Activated naive CD4-positive, alpha-beta T cell treated with anti-CD3 and anti-CD28 coated beads for 36 hours (primary cell): ENCODE measurements around the gene AMD1. TPM values are rescaled to one million over a fixed set of nuclear protein-coding genes. Genes with fewer than 3 reads are reported as not detected.

Experiments
- CTCF ChIA-PET: fragments of 350-600 bp; sonication (Branson Sonifier 250); formaldehyde crosslinking; loops from one replicate; lab custom pipeline; 2021; ENCODE audit warnings: antibody characterized with exemption; lab: Charles Lee
- DNase-seq: peaks from one replicate; pipeline ENCODE4 v3.0.0-alpha.2; 2020
- H3K27ac Mint-ChIP-seq: one replicate; pipeline ENCODE4 v1.8.0; 2021; ENCODE audit warnings: mild to moderate bottlenecking, mixed read lengths
- H3K27me3 Mint-ChIP-seq: one replicate; pipeline ENCODE4 v1.8.0; 2021; ENCODE audit warnings: low read depth, mixed read lengths
- H3K36me3 Mint-ChIP-seq: one replicate; pipeline ENCODE4 v1.8.0; 2021; ENCODE audit warnings: low read depth, mixed read lengths
- H3K4me1 Mint-ChIP-seq: one replicate; pipeline ENCODE4 v1.8.0; 2021; ENCODE audit warnings: low read depth, mixed read lengths
- H3K4me3 Mint-ChIP-seq: one replicate; pipeline ENCODE4 v1.8.0; 2021; ENCODE audit warnings: mild to moderate bottlenecking, moderate library complexity, mixed read lengths
- H3K9me3 Mint-ChIP-seq: one replicate; pipeline ENCODE4 v1.8.0; 2021; ENCODE audit warnings: mixed read lengths
- intact Hi-C: fragments of 100-400 bp; cut with micrococcal nuclease; formaldehyde crosslinking; loops from one replicate; pipeline ENCODE4 v1.15.1; 2023
- total RNA-seq, 2 experiments: library from RNA; stranded (reverse); gene quantifications; one replicate each; pipeline ENCODE4 v1.2.3, GENCODE V29; 2021

Gene AMD1
- total RNA-seq, 2 experiments from 2014 or later = 72.6 to 75.3 TPM

DNA sequence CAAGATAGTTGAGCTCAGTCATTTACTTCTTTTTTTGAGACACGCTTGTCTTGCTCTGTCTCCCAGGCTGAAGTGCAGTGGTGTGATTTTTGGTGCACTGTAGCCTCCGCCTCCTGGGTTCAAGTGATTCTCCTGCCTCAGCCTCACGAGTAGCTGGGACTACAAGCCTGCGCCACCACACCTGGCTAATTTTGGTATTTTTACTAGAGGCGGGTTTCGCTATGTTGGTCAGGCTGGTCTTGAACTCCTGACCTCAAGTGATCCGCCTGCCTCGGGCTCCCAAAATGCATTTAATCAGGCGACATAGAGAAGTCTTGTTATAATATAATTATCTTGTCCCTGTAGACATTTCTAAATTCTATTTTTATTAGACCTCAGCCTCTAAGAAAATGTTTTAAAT lies 6.1 kb downstream of the AMD1 start:
- peaks cover 85% of the 10 kb centered on the region for H3K4me1 Mint-ChIP-seq
- H3K4me3 Mint-ChIP-seq = no peak overlapping the region
- no peaks in the 10 kb centered on the region for H3K27me3 Mint-ChIP-seq
- no peaks in the 10 kb centered on the region for H3K9me3 Mint-ChIP-seq
- CTCF ChIA-PET = interaction anchor here (1.8 kb wide), 1 partner anchor 193 kb away, joined by 6 read pairs; no protein-coding TSS in a partner anchor
- H3K27ac Mint-ChIP-seq = no peak overlapping the region
- peaks cover 26% of the 10 kb centered on the region for H3K36me3 Mint-ChIP-seq
- intact Hi-C loops = no loop called here
- DNase-seq = no peak

DNA sequence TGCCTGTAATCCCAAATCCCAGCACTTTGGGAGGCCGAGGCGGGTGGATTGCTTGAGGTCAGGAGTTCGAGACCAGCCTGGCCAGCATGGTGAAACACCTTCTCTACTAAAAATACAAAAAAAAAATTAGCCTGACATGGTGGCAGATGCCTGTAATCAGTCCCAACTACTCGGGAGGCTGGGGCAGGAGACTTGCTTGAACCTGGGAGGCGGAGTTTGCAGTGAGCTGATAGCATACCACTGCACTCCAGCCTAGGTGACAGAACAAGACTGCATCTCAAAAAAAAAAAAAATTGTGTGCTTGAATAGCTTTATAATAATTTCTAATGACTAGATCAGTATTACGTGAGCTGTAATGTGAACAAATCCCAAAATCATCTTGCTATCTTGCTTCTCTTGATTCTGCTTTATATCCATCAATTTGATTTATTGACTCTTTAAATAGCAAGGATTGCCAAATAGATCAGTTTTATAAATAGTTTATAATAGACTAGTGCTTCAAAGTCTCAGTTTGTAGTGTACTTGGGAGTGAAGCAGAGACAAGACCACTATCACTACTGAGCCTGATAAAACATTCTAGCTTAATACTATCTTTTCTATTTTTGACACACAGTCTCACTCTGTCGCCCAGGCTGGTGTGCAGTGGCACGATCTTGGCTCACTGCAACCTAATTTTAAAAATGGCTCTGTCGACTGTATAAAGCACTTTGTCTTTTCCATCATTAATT lies 7.1 kb downstream of the AMD1 start:
- H3K36me3 Mint-ChIP-seq = peaks cover 23% of the 10 kb centered on the region
- intact Hi-C loops = no loop called here
- no peak for DNase-seq
- no peaks in the 10 kb centered on the region for H3K9me3 Mint-ChIP-seq
- H3K4me1 Mint-ChIP-seq = peaks cover 92% of the 10 kb centered on the region
- H3K27ac Mint-ChIP-seq = peak overlapping the region; percentile 43
- H3K4me3 Mint-ChIP-seq = no peak overlapping the region
- CTCF ChIA-PET = interaction anchor here (0.6 to 1.0 kb wide), 3 partner anchors 26 to 199 kb away, joined by 3 to 4 read pairs (median 3); no protein-coding TSS in a partner anchor
- no peaks in the 10 kb centered on the region for H3K27me3 Mint-ChIP-seq

DNA sequence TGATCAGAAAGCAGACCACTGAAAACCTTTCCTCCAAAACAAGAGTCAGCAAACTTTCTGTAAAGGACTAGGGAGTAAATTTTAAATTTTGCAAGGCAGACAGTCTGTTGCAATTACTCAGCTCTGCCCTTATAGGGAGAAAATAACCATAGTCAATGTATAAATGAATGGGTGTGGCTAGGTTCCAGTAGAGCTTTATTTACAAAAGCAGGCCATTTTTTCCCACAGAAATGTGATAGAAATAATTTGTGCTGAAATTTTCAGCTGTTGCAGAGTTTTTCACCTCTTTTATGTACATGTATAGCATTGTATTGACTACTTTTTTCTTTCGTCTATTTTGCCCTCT lies 7.7 kb downstream of the AMD1 start:
- CTCF ChIA-PET = interaction anchor here (0.6 to 1.0 kb wide), 2 partner anchors 78 to 199 kb away, joined by 4 to 5 read pairs; no protein-coding TSS in a partner anchor
- intact Hi-C loops = no loop called here

DNA sequence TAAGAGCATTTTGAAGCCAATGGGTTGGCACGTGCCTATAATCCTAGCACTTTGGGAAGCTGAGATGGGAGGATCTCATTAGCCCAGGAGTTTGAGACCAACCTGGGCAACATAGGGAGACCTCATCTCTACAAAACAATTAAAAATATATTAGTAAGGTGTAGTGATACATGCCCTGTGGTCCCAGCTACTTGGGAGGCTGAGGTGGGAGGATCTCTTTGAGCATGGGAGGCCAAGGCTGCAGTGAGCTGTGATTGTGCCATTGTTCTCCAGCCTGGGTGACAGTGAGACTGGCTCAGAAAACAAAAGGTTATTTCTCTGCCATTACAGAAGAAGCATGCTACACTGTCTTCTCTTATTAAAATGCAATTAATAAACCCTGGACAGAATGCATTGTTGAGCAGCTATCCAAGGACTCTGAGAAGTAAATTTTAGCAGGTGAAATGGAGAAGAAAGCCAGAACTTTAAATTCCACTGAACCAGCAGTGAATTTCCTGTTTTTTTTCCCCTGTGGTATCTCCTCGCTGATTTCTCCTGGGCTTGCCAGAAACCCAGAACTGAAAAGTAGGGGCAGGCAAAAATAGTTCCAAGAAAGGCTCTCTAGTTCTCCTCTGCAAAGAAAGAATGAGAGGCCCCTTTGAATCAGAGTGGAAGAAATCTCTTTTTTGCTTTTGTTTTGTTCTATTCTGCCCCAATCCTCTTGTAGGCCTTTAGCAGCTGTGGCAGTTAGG lies 8.4 kb downstream of the AMD1 start:
- no peak for DNase-seq
- Mint-ChIP-seq H3K27me3 (no peaks in the 10 kb centered on the region), H3K36me3 (peaks cover 15% of the 10 kb centered on the region), H3K27ac (peak overlapping the region; percentile 10), H3K9me3 (no peaks in the 10 kb centered on the region), H3K4me1 (peaks cover 88% of the 10 kb centered on the region), H3K4me3 (no peak overlapping the region)
- intact Hi-C loops = no loop called here
- CTCF ChIA-PET = interaction anchor here (0.6 to 1.0 kb wide), 2 partner anchors 77 to 200 kb away, joined by 4 to 5 read pairs; no protein-coding TSS in a partner anchor

More for the DNA sequence above, 7.7 kb downstream of the AMD1 start:
- peaks cover 17% of the 10 kb centered on the region for H3K36me3 Mint-ChIP-seq
- no peaks in the 10 kb centered on the region for H3K9me3 Mint-ChIP-seq
- no peak for DNase-seq
- H3K4me1 Mint-ChIP-seq = peaks cover 91% of the 10 kb centered on the region
- H3K4me3 Mint-ChIP-seq = no peak overlapping the region
- no peaks in the 10 kb centered on the region for H3K27me3 Mint-ChIP-seq
- H3K27ac Mint-ChIP-seq = no peak overlapping the region

DNA sequence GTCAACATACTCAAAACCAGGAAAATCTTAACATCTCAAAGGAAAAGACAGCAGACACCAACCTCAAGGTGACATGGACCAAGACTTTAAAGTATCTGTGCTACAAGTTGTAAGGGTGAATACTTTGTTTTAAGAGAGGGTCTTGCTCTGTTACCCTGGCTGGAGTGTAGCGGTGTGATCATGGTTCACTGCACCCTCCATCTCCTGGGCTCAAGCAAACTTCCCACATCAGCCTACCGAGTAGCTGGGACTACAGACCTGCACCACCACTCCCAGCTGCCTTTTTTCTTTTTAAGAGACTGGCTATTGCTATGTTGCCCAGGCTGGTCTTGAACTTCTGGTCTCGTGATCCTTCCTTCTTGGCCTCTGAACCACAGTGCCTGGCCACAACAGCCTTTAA lies 9.7 kb downstream of the AMD1 start:
- H3K27me3 Mint-ChIP-seq = no peaks in the 10 kb centered on the region
- H3K4me3 Mint-ChIP-seq = no peak overlapping the region
- peaks cover 80% of the 10 kb centered on the region for H3K4me1 Mint-ChIP-seq
- intact Hi-C loops = no loop called here
- DNase-seq = no peak
- CTCF ChIA-PET = interaction anchor here (0.6 to 1.8 kb wide), 2 partner anchors 11 to 77 kb away, joined by 3 to 5 read pairs; no protein-coding TSS in a partner anchor
- no peaks in the 10 kb centered on the region for H3K9me3 Mint-ChIP-seq
- H3K36me3 Mint-ChIP-seq = peaks cover 14% of the 10 kb centered on the region
- H3K27ac Mint-ChIP-seq = peak overlapping the region; percentile 82

DNA sequence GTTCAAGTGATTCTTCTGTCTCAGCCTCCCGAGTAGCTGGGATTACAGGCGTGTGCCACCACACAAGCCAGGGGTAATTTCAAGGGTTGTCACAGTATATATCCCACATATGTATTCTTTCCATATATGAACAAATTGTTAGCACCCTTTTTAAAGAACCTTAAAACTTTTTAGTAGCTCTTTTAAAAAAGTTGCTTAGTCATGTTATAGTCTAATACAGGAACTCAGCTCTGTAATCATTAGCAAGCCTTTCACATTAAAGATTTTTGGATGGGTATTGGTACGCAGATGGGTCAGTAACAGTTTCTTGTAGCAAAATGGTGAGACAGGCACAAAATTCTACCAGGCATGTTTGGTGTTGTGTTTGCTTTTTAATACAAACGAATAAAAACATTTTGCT lies 10.9 kb downstream of the AMD1 start:
- intact Hi-C loops = no loop called here
- H3K4me1 Mint-ChIP-seq = peaks cover 73% of the 10 kb centered on the region
- H3K27ac Mint-ChIP-seq = peak overlapping the region; percentile 53

DNA sequence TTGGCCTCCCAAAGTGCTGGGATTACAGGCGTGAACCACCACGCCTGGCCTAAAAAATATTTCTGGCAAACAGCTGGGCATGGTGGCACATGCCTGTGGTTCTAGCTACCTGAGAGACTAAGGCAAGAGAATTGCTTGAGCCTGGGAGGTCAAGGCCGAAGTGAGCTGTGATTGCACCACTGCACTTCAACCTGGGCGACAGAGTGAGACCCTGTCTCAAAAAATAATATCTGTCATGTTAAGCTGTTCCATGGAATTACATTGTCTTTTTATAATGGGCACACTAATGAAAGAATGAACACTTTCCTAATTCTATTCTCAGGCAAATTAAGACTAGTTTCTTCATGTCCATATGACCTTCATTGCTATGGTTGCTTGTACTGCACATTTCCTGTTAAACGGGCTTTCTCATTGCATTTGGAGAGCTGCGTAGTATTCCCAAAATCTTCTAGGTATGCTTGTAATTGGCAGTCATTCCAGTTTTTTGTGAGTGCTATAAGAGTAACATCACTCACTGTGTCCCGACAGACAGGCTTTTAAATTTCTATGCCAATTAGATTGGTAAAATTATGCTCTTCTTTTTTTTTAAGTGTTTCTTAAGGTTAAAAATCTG lies 12.1 kb downstream of the AMD1 start:
- Mint-ChIP-seq H3K4me3 (no peak overlapping the region), H3K27ac (peak overlapping the region; percentile 50), H3K4me1 (peaks cover 62% of the 10 kb centered on the region), H3K27me3 (no peaks in the 10 kb centered on the region), H3K36me3 (peaks cover 19% of the 10 kb centered on the region), H3K9me3 (no peaks in the 10 kb centered on the region)
- no peak for DNase-seq
- CTCF ChIA-PET = interaction anchor here (1.4 kb wide), 1 partner anchor 8 kb away, joined by 6 read pairs; no protein-coding TSS in a partner anchor
- intact Hi-C loops = no loop called here

More for the DNA sequence above, 10.9 kb downstream of the AMD1 start:
- no peak for DNase-seq
- H3K36me3 Mint-ChIP-seq = peaks cover 19% of the 10 kb centered on the region
- CTCF ChIA-PET = interaction anchor here (0.7 to 1.8 kb wide), 2 partner anchors 12 to 70 kb away, joined by 3 to 5 read pairs; partner anchors contain the start of gene CDK19
- H3K9me3 Mint-ChIP-seq = no peaks in the 10 kb centered on the region
- no peaks in the 10 kb centered on the region for H3K27me3 Mint-ChIP-seq
- H3K4me3 Mint-ChIP-seq = no peak overlapping the region

DNA sequence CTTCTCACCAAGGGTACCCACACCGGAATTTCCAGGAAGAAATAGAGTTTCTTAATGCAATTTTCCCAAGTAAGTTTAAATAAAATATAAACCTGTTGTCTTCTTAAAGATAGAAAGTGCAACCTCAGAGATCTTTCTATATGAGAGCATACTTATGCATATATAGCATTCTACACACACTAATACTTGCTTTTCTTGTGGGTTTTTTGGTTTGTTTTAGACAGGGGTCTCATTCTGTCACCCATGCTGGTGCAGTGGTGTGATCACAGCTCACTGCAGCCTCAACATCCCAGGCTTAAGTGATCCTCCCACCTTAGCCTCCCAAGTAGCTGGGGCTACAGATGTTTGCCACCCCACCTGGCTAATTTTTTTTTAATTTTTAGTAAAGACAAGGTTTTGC lies 15.7 kb downstream of the AMD1 start:
- intact Hi-C loops = no loop called here
- H3K4me1 Mint-ChIP-seq = peaks cover 27% of the 10 kb centered on the region
- H3K27ac Mint-ChIP-seq = no peak overlapping the region
- H3K27me3 Mint-ChIP-seq = no peaks in the 10 kb centered on the region
- H3K9me3 Mint-ChIP-seq = no peaks in the 10 kb centered on the region
- H3K4me3 Mint-ChIP-seq = no peak overlapping the region
- no peak for DNase-seq
- H3K36me3 Mint-ChIP-seq = peaks cover 34% of the 10 kb centered on the region
- CTCF ChIA-PET = interaction anchor here (0.6 to 1.9 kb wide), 5 partner anchors 12 to 393 kb away, joined by 3 to 6 read pairs (median 4); no protein-coding TSS in a partner anchor

DNA sequence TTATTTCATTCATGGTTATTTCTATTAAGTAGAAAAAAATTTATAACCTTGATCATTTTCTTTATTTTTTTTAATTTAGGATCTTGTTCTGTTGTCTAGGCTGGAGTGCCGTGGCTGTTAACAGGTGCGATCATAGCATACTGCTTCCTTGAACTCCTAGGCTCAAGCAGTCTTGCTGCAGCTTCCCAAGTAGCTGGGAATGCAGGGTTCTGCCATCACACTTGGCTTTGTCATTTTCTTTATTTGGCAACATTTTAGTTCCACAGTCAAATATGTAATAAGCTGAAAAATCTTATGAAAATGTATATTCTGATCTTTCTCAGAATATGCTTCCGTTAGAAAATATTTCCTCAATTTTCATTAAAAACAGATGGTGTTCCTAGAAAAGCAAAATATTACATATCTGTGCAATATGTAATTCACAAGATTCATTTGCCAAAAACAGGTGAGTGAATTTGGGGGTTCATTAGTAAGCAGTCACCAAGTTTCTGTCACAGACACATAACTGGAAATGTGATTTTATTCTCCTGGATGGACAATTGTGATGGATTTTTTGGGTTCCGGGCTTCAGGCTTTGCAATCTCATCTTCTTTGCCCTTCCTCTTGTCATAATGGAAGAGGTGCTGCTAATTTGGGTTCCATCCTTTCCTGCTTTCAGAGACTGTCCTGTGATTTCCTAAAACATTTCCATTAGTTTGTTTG lies 21.5 kb downstream of the AMD1 start:
- H3K9me3 Mint-ChIP-seq = no peaks in the 10 kb centered on the region
- peaks cover 53% of the 10 kb centered on the region for H3K36me3 Mint-ChIP-seq
- no peaks in the 10 kb centered on the region for H3K27me3 Mint-ChIP-seq
- H3K27ac Mint-ChIP-seq = no peak overlapping the region
- intact Hi-C loops = no loop called here
- no peak for DNase-seq
- H3K4me3 Mint-ChIP-seq = no peak overlapping the region
- no peaks in the 10 kb centered on the region for H3K4me1 Mint-ChIP-seq
- CTCF ChIA-PET = no interaction called here

DNA sequence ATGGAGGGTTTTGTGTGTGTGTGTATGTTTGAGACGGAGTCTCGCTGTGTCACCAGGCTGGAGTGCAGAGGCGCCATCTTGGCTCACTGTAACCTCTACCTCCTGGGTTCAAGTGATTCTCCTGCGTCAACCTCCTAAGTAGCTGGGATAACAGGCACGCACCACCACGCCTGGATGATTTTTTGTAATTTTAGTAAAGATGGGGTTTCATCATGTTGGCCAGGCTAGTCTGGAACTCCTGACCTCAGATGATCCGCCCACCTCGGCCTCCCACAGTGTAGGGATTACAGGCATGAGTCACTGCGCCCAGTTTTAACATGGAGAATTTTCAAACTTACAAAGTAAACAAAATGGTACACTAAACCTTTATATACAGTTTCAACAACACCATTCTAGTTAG lies 22.8 kb downstream of the AMD1 start:
- H3K27ac Mint-ChIP-seq = no peak overlapping the region

DNA sequence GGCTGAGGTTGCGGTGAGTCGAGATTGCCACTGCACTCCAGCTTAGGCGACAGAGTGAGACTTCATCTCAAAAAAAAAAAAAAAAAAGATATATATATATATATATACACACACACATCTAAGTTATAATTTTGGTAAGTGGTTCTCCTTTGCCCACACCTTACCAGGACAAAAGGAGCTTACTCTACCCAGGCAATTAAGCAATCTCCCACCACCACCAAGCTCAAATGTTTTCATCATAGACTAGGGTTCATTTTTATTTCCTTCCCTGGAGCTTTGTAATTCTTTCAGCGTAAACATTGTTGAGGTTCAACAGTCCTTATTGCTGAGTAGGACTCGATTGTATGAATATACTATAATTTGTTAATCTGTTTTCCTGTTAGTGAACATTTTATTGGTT lies 23.5 kb downstream of the AMD1 start:
- Mint-ChIP-seq H3K9me3 (peaks cover under 1% of the 10 kb centered on the region), H3K27me3 (no peaks in the 10 kb centered on the region), H3K4me1 (no peaks in the 10 kb centered on the region), H3K36me3 (peaks cover 46% of the 10 kb centered on the region), H3K27ac (no peak overlapping the region), H3K4me3 (no peak overlapping the region)
- CTCF ChIA-PET = interaction anchor here (0.6 kb wide), 1 partner anchor 70 kb away, joined by 3 read pairs; no protein-coding TSS in a partner anchor
- DNase-seq = no peak
- intact Hi-C loops = no loop called here

More for the DNA sequence above, 22.8 kb downstream of the AMD1 start:
- intact Hi-C loops = no loop called here
- Mint-ChIP-seq H3K9me3 (no peaks in the 10 kb centered on the region), H3K27me3 (no peaks in the 10 kb centered on the region), H3K36me3 (peaks cover 50% of the 10 kb centered on the region), H3K4me1 (no peaks in the 10 kb centered on the region), H3K4me3 (no peak overlapping the region)
- CTCF ChIA-PET = interaction anchor here (0.5 kb wide), 1 partner anchor 359 kb away, joined by 4 read pairs; no protein-coding TSS in a partner anchor
- no peak for DNase-seq
